HEK293 (cell line): ENCODE data around the gene C19orf44.

Experiments
- ATF2 ChIP-seq: fragments of 450-650 bp; formaldehyde crosslinking; IDR thresholded peaks from 2 replicates; pipeline ENCODE4 v1.5.1; 2016; ENCODE audit warnings: missing biosample characterization, missing genetic modification characterization, low read depth
- CTCF ChIP-seq: fragments of 450-650 bp; formaldehyde crosslinking; IDR thresholded peaks from 2 replicates; pipeline ENCODE4 v1.5.1; 2016; ENCODE audit warnings: missing biosample characterization, missing genetic modification characterization
- FEZF1 ChIP-seq: fragments of 450-650 bp; formaldehyde crosslinking; IDR thresholded peaks from 2 replicates; pipeline ENCODE4 v1.5.1; 2016; ENCODE audit warnings: missing biosample characterization, missing genetic modification characterization
- REST ChIP-seq: fragments of 450-650 bp; formaldehyde crosslinking; IDR thresholded peaks from 2 replicates; pipeline ENCODE4 v1.5.1; 2016; ENCODE audit warnings: missing biosample characterization, missing genetic modification characterization
- YY1 ChIP-seq: fragments of 450-650 bp; formaldehyde crosslinking; IDR thresholded peaks from 2 replicates; pipeline ENCODE4 v1.5.1; 2018; ENCODE audit warnings: missing biosample characterization, missing genetic modification characterization
- ZNF138 ChIP-seq: fragments of 450-650 bp; formaldehyde crosslinking; IDR thresholded peaks from 2 replicates; pipeline ENCODE4 v1.5.1; 2016; ENCODE audit warnings: missing biosample characterization, missing genetic modification characterization, borderline replicate concordance
- ZNF18 ChIP-seq: fragments of 450-650 bp; formaldehyde crosslinking; IDR thresholded peaks from 2 replicates; pipeline ENCODE4 v1.5.1; 2016; ENCODE audit warnings: missing biosample characterization, missing genetic modification characterization
- ZNF26 ChIP-seq: fragments of 450-650 bp; formaldehyde crosslinking; IDR thresholded peaks from 2 replicates; pipeline ENCODE4 v1.5.1; 2016; ENCODE audit warnings: missing biosample characterization, missing genetic modification characterization
- ZNF768 ChIP-seq: fragments of 450-650 bp; formaldehyde crosslinking; IDR thresholded peaks from 2 replicates; pipeline ENCODE4 v1.5.1; 2018; ENCODE audit warnings: missing biosample characterization, mild to moderate bottlenecking, missing genetic modification characterization
- ZSCAN5A ChIP-seq: fragments of 450-650 bp; formaldehyde crosslinking; IDR thresholded peaks from 2 replicates; pipeline ENCODE4 v1.5.1; 2016; ENCODE audit warnings: missing biosample characterization, missing genetic modification characterization

GRCh38 chr19:16519230-16519687 lies 23.1 kb downstream of the C19orf44 start:
- no peak for TF ChIP-seq CTCF
- no peak for TF ChIP-seq ZNF768 (tag by site-specific recombination)
- no peak for TF ChIP-seq FEZF1 (tag by site-specific recombination)
- no peak for TF ChIP-seq ZNF138 (tag by site-specific recombination)
- no peak for TF ChIP-seq ZSCAN5A (tag by site-specific recombination)
- TF ChIP-seq YY1 (tag by site-specific recombination) = no peak
- TF ChIP-seq REST (tag by site-specific recombination) = no peak
- TF ChIP-seq ZNF18 (tag by site-specific recombination) = no peak
- TF ChIP-seq ATF2 (tag by site-specific recombination) = no peak
- TF ChIP-seq ZNF26 = no peak
